ENCODE results near the gene VAMP8.
A peak's percentile ranks its signal among the peaks of the same experiment; 100 is the strongest.
"Not testable (repeated sequence)": the region's sequence is repeated elsewhere in the genome, so short reads cannot be mapped to it uniquely, and the experiment has no call there.

The VAMP8 gene

GRCh38 chr2:85600951-85601770 is 23.8 kb downstream of the VAMP8 start:
- no peak for DNase-seq

GRCh38 chr2:85601771-85602475 is 24.5 kb downstream of the VAMP8 start:
- no peak for DNase-seq

- DNase-seq, result peak; percentile 65 to 88 (median 82)
These were observed 25.3 kb downstream of the VAMP8 start, which contains the start of gene TMEM150A for GRCh38 chr2:85602476-85603234. Gene TMEM150A, minus strand, starts transcription at chr2:85602698. Its CDS starts 750 bp downstream, at chr2:85601948.

- DNase-seq, result not testable (repeated sequence)
These were observed 26.7 kb downstream of the VAMP8 start for GRCh38 chr2:85604133-85604444.

GRCh38 chr2:85604568-85605339 is 27.4 kb downstream of the VAMP8 start:
- no peak for DNase-seq

GRCh38 chr2:85605406-85606115 is 28.2 kb downstream of the VAMP8 start:
- DNase-seq, result no peak

GRCh38 chr2:85606116-85606455 is 28.7 kb downstream of the VAMP8 start:
- no peak for DNase-seq

GRCh38 chr2:85607268-85608215 is 30.2 kb downstream of the VAMP8 start:
- no peak for DNase-seq

GRCh38 chr2:85611217-85611704 is 33.9 kb downstream of the VAMP8 start:
- no peak for DNase-seq

GRCh38 chr2:85611705-85612587 is 34.6 kb downstream of the VAMP8 start, which contains the start of gene C2orf68:
Gene C2orf68, minus strand, starts transcription at chr2:85612066. Its CDS starts 82 bp downstream, at chr2:85611984.
- DNase-seq, result peak; percentile 61 to 92 (median 76)

- no peak for DNase-seq
These were observed 36.5 kb downstream of the VAMP8 start for GRCh38 chr2:85613717-85614515.

GRCh38 chr2:85614757-85615156 is 37.4 kb downstream of the VAMP8 start:
- peak in 1 of 5 experiments; percentile 33 for DNase-seq

GRCh38 chr2:85615413-85615728 is 38.0 kb downstream of the VAMP8 start:
- no peak for DNase-seq

- DNase-seq, result not testable (repeated sequence)
These were observed 40.3 kb downstream of the VAMP8 start for GRCh38 chr2:85617723-85618122.

- no peak for DNase-seq
These were observed 42.2 kb downstream of the VAMP8 start for GRCh38 chr2:85619617-85620016.

GRCh38 chr2:85621338-85621737 is 44.0 kb downstream of the VAMP8 start:
- DNase-seq, result no peak

GRCh38 chr2:85623991-85624390 is 46.6 kb downstream of the VAMP8 start:
- no peak for DNase-seq

GRCh38 chr2:85628658-85629057 is 51.3 kb downstream of the VAMP8 start:
- peak in 1 of 5 experiments; percentile 69 for DNase-seq

GRCh38 chr2:85631316-85631715 is 53.9 kb downstream of the VAMP8 start:
- DNase-seq, result no peak
